ENCODE measurements around the gene RFWD3.

- no peak for TF ChIP-seq CTCF (IDR thresholded peaks at IDR 0.05; ENCODE audit: poor library complexity)
- TF ChIP-seq EZH2 (IDR thresholded peaks at IDR 0.05; ENCODE audit: borderline replicate concordance): no peak
Observed at GRCh38 chr16:74583926-74584666, 82.6 kb downstream of the RFWD3 start.
